ENCODE data around the gene ARHGAP5. TPM values are rescaled to one million over a fixed set of nuclear protein-coding genes. Genes with fewer than 3 reads are reported as not detected.

ARHGAP5 gene
- 10 to 100 TPM; 42.5 to 49.4 TPM for total RNA-seq

- DNase-seq (peak; percentile 69), ATAC-seq (ENCODE audit: low read depth) (peak; percentile 26)
- H3K9me3 Mint-ChIP-seq, result no peaks in the 10 kb centered on the region
- H3K27ac Mint-ChIP-seq, result peak within 1 kb of the TSS; percentile 92
- H3K4me1 Mint-ChIP-seq, result peaks cover 24% of the 10 kb centered on the region
- peak within 1 kb of the TSS; percentile 96 for H3K4me3 Mint-ChIP-seq
- peaks cover 3% of the 10 kb centered on the region for H3K36me3 Mint-ChIP-seq
- peaks cover 12% of the 10 kb centered on the region for H3K27me3 Mint-ChIP-seq
- POLR2A ChIA-PET, result interaction anchor here (0.5 to 1.2 kb wide), 6 partner anchors 62 to 487 kb away, joined by 3 to 8 read pairs (median 3); partner anchors contain the start of gene RNU6-8
These were observed at the start of gene ARHGAP5 for GRCh38 chr14:32077081-32078022. ARHGAP5 (plus strand) TSS chr14:32077304; CDS start chr14:32090670, 13,366 bp downstream.

GRCh38 chr14:32028599-32028998 lies 48.5 kb upstream of the ARHGAP5 start:
- no peak overlapping the region for H3K4me3 Mint-ChIP-seq
- no peak for DNase-seq
- peaks cover 1% of the 10 kb centered on the region for H3K9me3 Mint-ChIP-seq
- no peaks in the 10 kb centered on the region for H3K4me1 Mint-ChIP-seq
- H3K27me3 Mint-ChIP-seq, result no peaks in the 10 kb centered on the region
- H3K27ac Mint-ChIP-seq, result no peak overlapping the region
- POLR2A ChIA-PET, result no interaction called here
- H3K36me3 Mint-ChIP-seq, result no peaks in the 10 kb centered on the region
- ATAC-seq (ENCODE audit: low read depth), result no peak

GRCh38 chr14:32033543-32033942 lies 43.6 kb upstream of the ARHGAP5 start:
- DNase-seq (no peak), ATAC-seq (ENCODE audit: low read depth) (no peak)
- H3K36me3 Mint-ChIP-seq, result no peaks in the 10 kb centered on the region
- H3K4me1 Mint-ChIP-seq, result no peaks in the 10 kb centered on the region
- H3K4me3 Mint-ChIP-seq, result no peak overlapping the region
- POLR2A ChIA-PET, result no interaction called here
- H3K27me3 Mint-ChIP-seq, result peaks cover 5% of the 10 kb centered on the region
- H3K9me3 Mint-ChIP-seq, result peaks cover 1% of the 10 kb centered on the region
- H3K27ac Mint-ChIP-seq, result no peak overlapping the region

- DNase-seq, result no peak
- POLR2A ChIA-PET, result interaction anchor here (0.6 kb wide), 1 partner anchor 85 kb away, joined by 3 read pairs; no protein-coding TSS in a partner anchor
- H3K27ac Mint-ChIP-seq, result no peak overlapping the region
- no peaks in the 10 kb centered on the region for H3K4me1 Mint-ChIP-seq
- no peaks in the 10 kb centered on the region for H3K9me3 Mint-ChIP-seq
- no peaks in the 10 kb centered on the region for H3K36me3 Mint-ChIP-seq
- ATAC-seq (ENCODE audit: low read depth), result no peak
- peaks cover 19% of the 10 kb centered on the region for H3K27me3 Mint-ChIP-seq
- no peak overlapping the region for H3K4me3 Mint-ChIP-seq
These were observed 38.2 kb upstream of the ARHGAP5 start for GRCh38 chr14:32038876-32039275.

- DNase-seq (no peak), ATAC-seq (ENCODE audit: low read depth) (no peak)
- H3K4me1 Mint-ChIP-seq, result no peaks in the 10 kb centered on the region
- no peaks in the 10 kb centered on the region for H3K9me3 Mint-ChIP-seq
- H3K27me3 Mint-ChIP-seq, result peaks cover 19% of the 10 kb centered on the region
- H3K4me3 Mint-ChIP-seq, result no peak overlapping the region
- POLR2A ChIA-PET, result no interaction called here
- H3K36me3 Mint-ChIP-seq, result no peaks in the 10 kb centered on the region
- no peak overlapping the region for H3K27ac Mint-ChIP-seq
These were observed 37.6 kb upstream of the ARHGAP5 start for GRCh38 chr14:32039401-32040030.

- H3K27ac Mint-ChIP-seq, result no peak overlapping the region
- POLR2A ChIA-PET, result no interaction called here
- H3K36me3 Mint-ChIP-seq, result no peaks in the 10 kb centered on the region
These were observed 33.5 kb upstream of the ARHGAP5 start for GRCh38 chr14:32043624-32044023.

GRCh38 chr14:32044454-32044853 lies 32.6 kb upstream of the ARHGAP5 start:
- POLR2A ChIA-PET, result no interaction called here
- Mint-ChIP-seq H3K27ac (no peak overlapping the region), H3K4me3 (no peak overlapping the region)

More at GRCh38 chr14:32043624-32044023, 33.5 kb upstream of the ARHGAP5 start:
- Mint-ChIP-seq H3K4me3 (no peak overlapping the region), H3K9me3 (no peaks in the 10 kb centered on the region), H3K27me3 (peaks cover 14% of the 10 kb centered on the region), H3K4me1 (no peaks in the 10 kb centered on the region)
- ATAC-seq (ENCODE audit: low read depth), result no peak
- no peak for DNase-seq

GRCh38 chr14:32047791-32048190 lies 29.3 kb upstream of the ARHGAP5 start:
- no peak overlapping the region for H3K4me3 Mint-ChIP-seq
- POLR2A ChIA-PET, result no interaction called here
- no peak for ATAC-seq (ENCODE audit: low read depth)
- H3K27ac Mint-ChIP-seq, result no peak overlapping the region
- H3K36me3 Mint-ChIP-seq, result no peaks in the 10 kb centered on the region
- no peak for DNase-seq
- H3K4me1 Mint-ChIP-seq, result no peaks in the 10 kb centered on the region
- peaks cover 5% of the 10 kb centered on the region for H3K27me3 Mint-ChIP-seq
- H3K9me3 Mint-ChIP-seq, result no peaks in the 10 kb centered on the region

More at GRCh38 chr14:32044454-32044853, 32.6 kb upstream of the ARHGAP5 start:
- H3K9me3 Mint-ChIP-seq, result no peaks in the 10 kb centered on the region
- H3K36me3 Mint-ChIP-seq, result no peaks in the 10 kb centered on the region
- DNase-seq, result no peak
- ATAC-seq (ENCODE audit: low read depth), result no peak
- peaks cover 14% of the 10 kb centered on the region for H3K27me3 Mint-ChIP-seq
- no peaks in the 10 kb centered on the region for H3K4me1 Mint-ChIP-seq

GRCh38 chr14:32049361-32050088 lies 27.6 kb upstream of the ARHGAP5 start:
- no peak overlapping the region for H3K4me3 Mint-ChIP-seq
- H3K9me3 Mint-ChIP-seq, result no peaks in the 10 kb centered on the region
- no peaks in the 10 kb centered on the region for H3K36me3 Mint-ChIP-seq
- DNase-seq, result no peak
- no peaks in the 10 kb centered on the region for H3K4me1 Mint-ChIP-seq
- peaks cover 2% of the 10 kb centered on the region for H3K27me3 Mint-ChIP-seq
- no peak overlapping the region for H3K27ac Mint-ChIP-seq
- no peak for ATAC-seq (ENCODE audit: low read depth)
- POLR2A ChIA-PET, result no interaction called here

- ATAC-seq (ENCODE audit: low read depth) (no peak), DNase-seq (no peak)
- POLR2A ChIA-PET, result no interaction called here
- peaks cover 2% of the 10 kb centered on the region for H3K27me3 Mint-ChIP-seq
- no peak overlapping the region for H3K4me3 Mint-ChIP-seq
- no peak overlapping the region for H3K27ac Mint-ChIP-seq
- no peaks in the 10 kb centered on the region for H3K4me1 Mint-ChIP-seq
- H3K36me3 Mint-ChIP-seq, result no peaks in the 10 kb centered on the region
- H3K9me3 Mint-ChIP-seq, result no peaks in the 10 kb centered on the region
These were observed 26.2 kb upstream of the ARHGAP5 start for GRCh38 chr14:32050878-32051277.

- ATAC-seq (ENCODE audit: low read depth), result no peak
- no peaks in the 10 kb centered on the region for H3K36me3 Mint-ChIP-seq
- peaks cover 12% of the 10 kb centered on the region for H3K27me3 Mint-ChIP-seq
These were observed 22.6 kb upstream of the ARHGAP5 start for GRCh38 chr14:32054536-32054935.

GRCh38 chr14:32055175-32055574 lies 21.9 kb upstream of the ARHGAP5 start:
- POLR2A ChIA-PET, result no interaction called here
- H3K27ac Mint-ChIP-seq, result no peak overlapping the region
- H3K9me3 Mint-ChIP-seq, result no peaks in the 10 kb centered on the region
- DNase-seq (no peak), ATAC-seq (ENCODE audit: low read depth) (no peak)
- peaks cover 12% of the 10 kb centered on the region for H3K27me3 Mint-ChIP-seq
- no peaks in the 10 kb centered on the region for H3K36me3 Mint-ChIP-seq
- H3K4me1 Mint-ChIP-seq, result no peaks in the 10 kb centered on the region
- H3K4me3 Mint-ChIP-seq, result no peak overlapping the region

More at GRCh38 chr14:32054536-32054935, 22.6 kb upstream of the ARHGAP5 start:
- no peak overlapping the region for H3K4me3 Mint-ChIP-seq
- POLR2A ChIA-PET, result no interaction called here
- no peak for DNase-seq
- no peak overlapping the region for H3K27ac Mint-ChIP-seq
- H3K4me1 Mint-ChIP-seq, result no peaks in the 10 kb centered on the region
- no peaks in the 10 kb centered on the region for H3K9me3 Mint-ChIP-seq

GRCh38 chr14:32059702-32060101 lies 17.4 kb upstream of the ARHGAP5 start:
- no peaks in the 10 kb centered on the region for H3K4me1 Mint-ChIP-seq
- no peak overlapping the region for H3K4me3 Mint-ChIP-seq
- ATAC-seq (ENCODE audit: low read depth), result no peak
- peaks cover 9% of the 10 kb centered on the region for H3K27me3 Mint-ChIP-seq
- DNase-seq, result no peak
- H3K9me3 Mint-ChIP-seq, result no peaks in the 10 kb centered on the region
- H3K27ac Mint-ChIP-seq, result no peak overlapping the region
- POLR2A ChIA-PET, result no interaction called here
- H3K36me3 Mint-ChIP-seq, result no peaks in the 10 kb centered on the region
